Measurements from ENCODE around the gene CADPS2.

DNA sequence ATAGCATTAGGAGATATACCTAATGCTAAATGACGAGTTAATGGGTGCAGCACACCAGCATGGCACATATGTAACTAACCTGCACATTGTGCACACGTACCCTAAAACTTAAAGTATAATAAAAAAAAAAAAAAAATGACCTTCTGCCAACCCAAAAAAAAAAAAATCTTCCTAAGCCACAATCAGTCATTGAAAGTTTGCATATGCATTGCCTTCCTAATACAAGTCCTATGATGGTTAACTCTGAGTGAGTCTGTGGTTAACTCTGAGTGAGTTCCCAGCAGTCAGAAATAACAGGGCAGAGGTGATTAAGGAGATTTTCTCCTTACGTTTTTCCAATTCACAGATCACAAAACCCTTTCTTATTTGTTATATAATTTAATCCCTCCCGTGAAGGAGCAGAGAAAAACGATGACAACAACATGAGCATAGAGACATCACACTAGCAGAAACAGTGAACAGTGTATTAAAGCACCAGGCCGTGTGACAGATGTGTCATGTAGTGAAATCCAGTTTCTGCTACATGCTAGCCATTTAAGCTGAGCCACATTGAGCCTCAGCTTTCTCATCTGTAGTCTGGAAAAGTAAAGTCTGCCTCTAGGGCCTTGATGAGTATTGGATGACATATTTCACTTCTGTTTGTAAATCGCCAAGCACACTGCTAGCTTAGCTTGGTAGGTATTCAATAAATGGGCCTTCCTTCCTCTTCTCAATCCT is 176.2 kb downstream of the CADPS2 start:
- TF ChIP-seq, protein P1, sequence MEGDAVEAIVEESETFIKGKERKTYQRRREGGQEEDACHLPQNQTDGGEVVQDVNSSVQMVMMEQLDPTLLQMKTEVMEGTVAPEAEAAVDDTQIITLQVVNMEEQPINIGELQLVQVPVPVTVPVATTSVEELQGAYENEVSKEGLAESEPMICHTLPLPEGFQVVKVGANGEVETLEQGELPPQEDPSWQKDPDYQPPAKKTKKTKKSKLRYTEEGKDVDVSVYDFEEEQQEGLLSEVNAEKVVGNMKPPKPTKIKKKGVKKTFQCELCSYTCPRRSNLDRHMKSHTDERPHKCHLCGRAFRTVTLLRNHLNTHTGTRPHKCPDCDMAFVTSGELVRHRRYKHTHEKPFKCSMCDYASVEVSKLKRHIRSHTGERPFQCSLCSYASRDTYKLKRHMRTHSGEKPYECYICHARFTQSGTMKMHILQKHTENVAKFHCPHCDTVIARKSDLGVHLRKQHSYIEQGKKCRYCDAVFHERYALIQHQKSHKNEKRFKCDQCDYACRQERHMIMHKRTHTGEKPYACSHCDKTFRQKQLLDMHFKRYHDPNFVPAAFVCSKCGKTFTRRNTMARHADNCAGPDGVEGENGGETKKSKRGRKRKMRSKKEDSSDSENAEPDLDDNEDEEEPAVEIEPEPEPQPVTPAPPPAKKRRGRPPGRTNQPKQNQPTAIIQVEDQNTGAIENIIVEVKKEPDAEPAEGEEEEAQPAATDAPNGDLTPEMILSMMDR (IDR thresholded peaks at IDR 0.05): no peak
- no peak for TF ChIP-seq ZFX (IDR thresholded peaks at IDR 0.05; ENCODE audit: borderline replicate concordance)
